Pancreas (tissue), 10 donors: ENCODE results near the gene PET100. TPM values are rescaled to one million over a fixed set of nuclear protein-coding genes. Genes with fewer than 3 reads are reported as not detected.
A peak's percentile ranks its signal among the peaks of the same experiment; 100 is the strongest.

Experiments
- ATAC-seq, 4 donors: fragments of 200-7000 bp; cut with Tn5 transposase; one replicate each; pipeline versions ENCODE4 v1.8.0 to v1.9.1; 2020; ENCODE audit warnings: mild to moderate bottlenecking in 4 of 4, moderate library complexity in 4 of 4
- DNase-seq, 6 donors: peaks; one replicate each; pipeline ENCODE4 v3.0.0-alpha.2; 2020
- FAIRE-seq: peaks from 2 replicates; lab custom pipeline; 2012; peaks lifted over from hg19 to GRCh38; lab: Jason Lieb, UNC
- H3K27ac ChIP-seq, 4 donors: fragments of 200-600 bp; sonication (generic); 1 replicate in 3 of 4; 2 replicates in 1 of 4; pipeline versions ENCODE4 v1.5.0 to v1.8.0; 2020
- H3K27me3 ChIP-seq, 4 donors: fragments of 200-600 bp; one replicate each; pipeline ENCODE4 v1.8.0; 2021
- H3K36me3 ChIP-seq, 3 donors: fragments of 200-600 bp; sonication (generic) in 1 of 3; one replicate each; pipeline versions ENCODE4 v1.5.0 to v1.8.0; 2020 to 2021
- H3K4me1 ChIP-seq, 3 donors: fragments of 200-600 bp; one replicate each; pipeline ENCODE4 v1.8.0; 2021
- H3K4me3 ChIP-seq, 4 donors: fragments of 200-600 bp; sonication (generic) in 2 of 4; one replicate each; pipeline versions ENCODE4 v1.5.0 to v1.8.0; 2020 to 2021
- H3K9me3 ChIP-seq, 4 donors: fragments of 200-600 bp; one replicate each; pipeline ENCODE4 v1.8.0; 2021
- WGBS, 2 donors: extraction: QIAGEN DNeasy Blood & Tissue Kit; methylation state at CpG; one replicate each; pipeline ENCODE4 v1.1.7; 2013; 5-methylcytosine and 5-hydroxymethylcytosine counted together
- intact Hi-C, 3 donors: fragments of 100-400 bp; cut with DNase I; formaldehyde crosslinking; loops; one replicate each; pipeline versions ENCODE4 v1.11.1 to v1.14.2; 2022
- polyA plus RNA-seq, 2 donors: library from polyadenylated mRNA; stranded (reverse); fragments of 200-250 nt; gene quantifications; one replicate each; pipeline ENCODE4 v1.2.3, GENCODE V29; 2013
- total RNA-seq, 6 donors: library from RNA; stranded (reverse); fragmentation: NEBNext Ultra II Directional in 4 of 6; extraction: Animal tissue kit (Norgen Biotek cat#: 25700) in 4 of 6; gene quantifications; one replicate each; pipeline versions ENCODE4 v1.2.1 to v1.2.4, GENCODE V29; 2021 to 2023
- TF ChIP-seq, protein P1 (sequence below), 4 donors: fragments of 200-600 bp; sonication (generic) in 3 of 4; IDR thresholded peaks; one replicate each; pipeline versions ENCODE4 v1.5.0 to v1.8.0; 2021; ENCODE audit warnings: antibody characterized with exemption in 4 of 4
- donor health status: healthy with polysubstance abuse.
- donor health status: DM: no; HTN: no; CAD: no; lungs with moderate emphysema.
- donor health status: DM: no; HTN: no; CAD: no.
- donor health status: control.
- donor health status: control.
- donor health status: Bipolar disorder and iron deficiency.
- donor health status: DM: yes; HTN: yes; CAD: no.
- donor health status: DM: no; HTN: no; CAD: no.
- donor health status: DM: no; HTN: no; CAD: no.
- donor health status: DM: yes; HTN: yes; CAD: no.

The PET100 gene, protein sequence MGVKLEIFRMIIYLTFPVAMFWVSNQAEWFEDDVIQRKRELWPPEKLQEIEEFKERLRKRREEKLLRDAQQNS
- total RNA-seq (10 to 100 TPM; 31.6 to 56.6 (median 47.3) TPM), polyA plus RNA-seq (10 to 100 TPM; 91.0 to 95.6 TPM)

DNA sequence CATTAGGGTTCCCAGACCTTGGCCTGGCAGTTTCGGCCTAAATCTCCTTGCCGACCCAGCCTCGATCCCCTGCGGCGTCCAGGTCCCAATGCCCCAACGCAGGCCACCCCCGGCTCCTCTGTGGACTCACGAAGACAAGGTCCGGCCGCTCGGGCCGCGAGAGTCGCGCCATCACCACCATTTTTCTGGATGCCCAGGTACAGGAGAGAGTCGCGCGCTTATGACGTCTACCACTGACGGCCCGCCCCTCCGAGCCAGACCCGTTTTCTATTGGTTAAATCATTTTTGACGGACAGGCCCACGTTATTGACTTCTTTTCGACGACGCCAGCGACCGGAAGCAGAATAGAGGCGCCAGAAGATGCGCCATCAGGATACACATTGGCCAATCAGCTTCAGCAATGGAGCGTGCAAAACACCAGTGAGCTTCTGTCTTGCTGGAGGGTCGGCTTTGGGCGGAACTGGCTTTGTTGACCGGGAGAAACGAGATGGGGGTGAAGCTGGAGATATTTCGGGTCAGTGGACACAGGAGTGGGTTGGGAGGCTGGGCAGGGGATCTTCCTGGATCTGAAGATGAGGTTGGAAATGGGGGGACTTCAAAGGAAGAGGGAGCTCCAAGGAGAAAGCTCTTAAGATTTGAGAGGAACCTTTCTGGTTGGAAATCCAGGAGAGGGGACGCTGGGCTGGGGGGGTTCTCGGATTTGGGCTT lies at the start of gene PET100, which contains the start of gene XAB2:
Gene PET100 (plus strand): TSS at position 447 of the 708 bp plus-strand sequence. CDS start 41 bp downstream, at position 488.
Gene XAB2 (minus strand): TSS at position 199 of the 708 bp plus-strand sequence. CDS start 18 bp downstream, at position 181.
- TF ChIP-seq, protein P1, sequence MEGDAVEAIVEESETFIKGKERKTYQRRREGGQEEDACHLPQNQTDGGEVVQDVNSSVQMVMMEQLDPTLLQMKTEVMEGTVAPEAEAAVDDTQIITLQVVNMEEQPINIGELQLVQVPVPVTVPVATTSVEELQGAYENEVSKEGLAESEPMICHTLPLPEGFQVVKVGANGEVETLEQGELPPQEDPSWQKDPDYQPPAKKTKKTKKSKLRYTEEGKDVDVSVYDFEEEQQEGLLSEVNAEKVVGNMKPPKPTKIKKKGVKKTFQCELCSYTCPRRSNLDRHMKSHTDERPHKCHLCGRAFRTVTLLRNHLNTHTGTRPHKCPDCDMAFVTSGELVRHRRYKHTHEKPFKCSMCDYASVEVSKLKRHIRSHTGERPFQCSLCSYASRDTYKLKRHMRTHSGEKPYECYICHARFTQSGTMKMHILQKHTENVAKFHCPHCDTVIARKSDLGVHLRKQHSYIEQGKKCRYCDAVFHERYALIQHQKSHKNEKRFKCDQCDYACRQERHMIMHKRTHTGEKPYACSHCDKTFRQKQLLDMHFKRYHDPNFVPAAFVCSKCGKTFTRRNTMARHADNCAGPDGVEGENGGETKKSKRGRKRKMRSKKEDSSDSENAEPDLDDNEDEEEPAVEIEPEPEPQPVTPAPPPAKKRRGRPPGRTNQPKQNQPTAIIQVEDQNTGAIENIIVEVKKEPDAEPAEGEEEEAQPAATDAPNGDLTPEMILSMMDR (IDR thresholded peaks at IDR 0.05), result no peak
- peak; percentile 93 to 98 (median 96) for DNase-seq
- WGBS, 2 donors, result 0% methylated on average over 40 of the region's 40 CpGs
- intact Hi-C loops, result no loop called here
- ATAC-seq, result peak; percentile 97 to 98 (median 97)
- H3K4me3 ChIP-seq, result peak within 1 kb of the TSS; percentile 73 to 97 (median 83)
- H3K9me3 ChIP-seq, result no peaks in the 10 kb centered on the region
- peak within 1 kb of the TSS; percentile 44 to 73 (median 63) for H3K27ac ChIP-seq
- FAIRE-seq, result peak; percentile 99
- no peaks in the 10 kb centered on the region for H3K27me3 ChIP-seq
- H3K4me1 ChIP-seq, result peaks cover 11 to 16% (median 16%) of the 10 kb centered on the region in 3 donors
- peaks cover 0 to 7% (median 0%) of the 10 kb centered on the region in 3 donors for H3K36me3 ChIP-seq

DNA sequence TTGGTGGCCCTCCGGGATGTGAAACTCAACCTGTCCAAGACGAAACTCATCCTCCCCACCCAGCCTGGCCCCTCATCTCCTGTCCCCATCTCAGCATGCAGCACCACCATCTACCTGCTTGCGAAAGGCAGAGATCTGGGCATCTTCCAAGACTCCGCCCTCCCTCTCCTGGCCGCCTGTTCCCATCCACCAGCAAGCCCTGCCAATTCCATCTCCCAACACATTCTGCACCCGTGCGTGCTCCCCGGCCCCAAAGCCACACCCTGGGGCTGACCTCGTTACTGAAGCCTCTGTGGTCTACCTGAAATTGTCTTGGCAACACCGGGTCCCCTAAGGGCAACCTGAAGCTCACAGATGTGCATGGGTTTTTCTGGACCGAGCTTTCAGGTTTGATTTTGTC lies 47.1 kb upstream of the PET100 start:
- 41 to 53% methylated on average over 11 of the region's 11 CpGs for WGBS, 2 donors

DNA sequence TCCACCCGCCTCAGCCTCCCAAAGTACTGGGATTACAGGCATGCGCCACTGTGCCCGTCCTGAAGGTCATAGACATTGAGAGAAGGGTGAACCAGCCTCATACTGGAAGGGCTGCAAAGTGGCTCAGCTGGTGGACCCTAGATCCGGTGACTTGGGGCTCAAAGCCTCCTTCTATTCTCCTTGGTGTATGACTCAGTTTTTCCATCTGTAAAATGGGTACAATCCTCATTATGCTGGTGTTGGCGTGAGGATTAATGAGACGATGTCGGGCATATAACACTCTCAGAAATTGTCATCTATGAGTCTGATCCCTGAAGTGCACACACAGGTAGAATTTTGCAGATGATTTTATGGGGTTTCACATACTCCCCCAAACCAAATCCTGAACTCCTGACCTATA lies 39.8 kb upstream of the PET100 start:
- H3K27me3 ChIP-seq, result no peaks in the 10 kb centered on the region
- H3K4me3 ChIP-seq, result no peak overlapping the region
- H3K9me3 ChIP-seq, result no peaks in the 10 kb centered on the region
- TF ChIP-seq, protein P1 (IDR thresholded peaks at IDR 0.05), result no peak
- WGBS, 2 donors, result 77 to 83% methylated on average over 7 of the region's 7 CpGs
- H3K4me1 ChIP-seq, result no peaks in the 10 kb centered on the region
- intact Hi-C loops, result no loop called here
- H3K36me3 ChIP-seq, result no peaks in the 10 kb centered on the region
- ATAC-seq (no peak), DNase-seq (no peak), FAIRE-seq (no peak)
- H3K27ac ChIP-seq, result no peak overlapping the region

More for the DNA sequence above, 47.1 kb upstream of the PET100 start:
- DNase-seq (no peak), FAIRE-seq (no peak), ATAC-seq (no peak)
- Histone ChIP-seq H3K36me3 (no peaks in the 10 kb centered on the region), H3K4me3 (no peak overlapping the region), H3K4me1 (no peaks in the 10 kb centered on the region), H3K9me3 (no peaks in the 10 kb centered on the region), H3K27me3 (no peaks in the 10 kb centered on the region), H3K27ac (no peak overlapping the region)
- TF ChIP-seq, protein P1 (IDR thresholded peaks at IDR 0.05), result no peak
- intact Hi-C loops, result no loop called here

DNA sequence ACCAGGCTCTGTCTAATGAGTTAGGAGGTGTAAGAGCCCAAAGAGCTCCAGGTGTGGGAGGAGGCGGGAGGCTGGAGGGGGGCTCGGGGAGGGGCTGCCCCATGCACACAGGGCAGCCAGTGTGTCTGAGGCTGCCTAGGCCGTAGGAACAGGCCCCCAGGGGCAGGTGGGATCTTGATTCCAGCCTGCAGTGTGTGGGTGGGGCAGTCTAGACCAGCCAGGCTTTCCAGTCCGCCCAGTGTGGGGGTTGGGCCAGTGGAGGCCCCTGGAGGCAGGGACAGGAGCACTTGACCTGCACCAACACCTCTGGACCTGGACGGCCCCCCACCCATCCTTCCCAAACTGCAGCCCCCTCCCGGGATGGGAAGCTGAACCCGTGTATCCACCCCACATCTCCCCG lies 39.3 kb upstream of the PET100 start:
- ATAC-seq (peak in 3 of 4 donors; percentile 29 to 79 (median 29)), DNase-seq (no peak), FAIRE-seq (no peak)
- no peaks in the 10 kb centered on the region for H3K9me3 ChIP-seq
- H3K4me1 ChIP-seq, result no peaks in the 10 kb centered on the region
- TF ChIP-seq, protein P1 (IDR thresholded peaks at IDR 0.05), result no peak
- no peak overlapping the region for H3K27ac ChIP-seq
- WGBS, 2 donors, result 24 to 25% methylated on average over 8 of the region's 8 CpGs
- no peaks in the 10 kb centered on the region for H3K36me3 ChIP-seq
- intact Hi-C loops, result no loop called here
- no peak overlapping the region for H3K4me3 ChIP-seq
- no peaks in the 10 kb centered on the region for H3K27me3 ChIP-seq
